GM12878 (cell line): ENCODE measurements around the gene STARD13. TPM values are rescaled to one million over a fixed set of nuclear protein-coding genes. Genes with fewer than 3 reads are reported as not detected.

Experiments used
- ATAC-seq: fragments of 200-7000 bp; cut with Tn5 transposase; 3 replicates; pipeline ENCODE4 v1.9.1; 2020; ENCODE audit warnings: mild to moderate bottlenecking, moderate library complexity
- BruUV-seq: library from RNA; stranded (reverse); fragments of 400-500 nt; replicated peaks from 2 replicates; lab custom pipeline; 2021; lab: Mats Ljungman, UMichigan
- CTCF ChIA-PET: fragments of 300-600 bp; sonication (Branson Sonifier 250); formaldehyde crosslinking; extraction: SDS; loops from one replicate; lab custom pipeline; 2021; ENCODE audit warnings: inconsistent platforms; lab: Yijun Ruan, JAX
- POLR2A ChIA-PET: fragments of 350-600 bp; formaldehyde crosslinking; extraction: SDS; loops from one replicate; lab custom pipeline; 2021; ENCODE audit warnings: inconsistent platforms; lab: Charles Lee
- RAD21 ChIA-PET: fragments of 300-600 bp; sonication (Branson Sonifier 250); formaldehyde crosslinking; loops from one replicate; lab custom pipeline; 2023; ENCODE audit warnings: antibody characterized with exemption; ENCODE audit not compliant: unreplicated experiment; lab: Charles Lee
- SMC1A ChIA-PET: fragments of 300-600 bp; sonication (Branson Sonifier 250); formaldehyde crosslinking; loops from one replicate; lab custom pipeline; 2023; ENCODE audit not compliant: unreplicated experiment, uncharacterized antibody; lab: Charles Lee
- DNase-seq: peaks from one replicate; pipeline ENCODE4 v3.0.0-alpha.2; 2011; ENCODE audit warnings: low read depth, low spot score
- FAIRE-seq: peaks from 3 replicates; lab custom pipeline; 2011; peaks lifted over from hg19 to GRCh38; lab: Jason Lieb, UNC
- H2AFZ ChIP-seq: 2 replicates; pipeline ENCODE4 v1.6.0; 2011; ENCODE audit warnings: low read depth, low read length, control low read depth; ENCODE audit not compliant: control insufficient read depth
- H3K27ac ChIP-seq: 2 replicates; pipeline ENCODE4 v1.5.1; 2011; ENCODE audit warnings: control low read depth; ENCODE audit not compliant: control insufficient read depth, insufficient read depth
- H3K27me3 ChIP-seq, 2 experiments: replicated peaks in 1 of 2; 2 replicates each; pipeline versions ENCODE4 v1.6.0 to v1.6.1; 2011; ENCODE audit warnings: low read length in 1 of 2; ENCODE audit not compliant: control insufficient read depth in 2 of 2, insufficient read depth in 2 of 2
- H3K36me3 ChIP-seq, 2 experiments: 2 replicates each; pipeline ENCODE4 v1.5.1; 2011; ENCODE audit warnings: low read length in 1 of 2; ENCODE audit not compliant: control insufficient read depth in 2 of 2, insufficient read depth in 2 of 2
- H3K4me1 ChIP-seq: 2 replicates; pipeline ENCODE4 v1.6.1; 2011; ENCODE audit warnings: mild to moderate bottlenecking, low read length, moderate library complexity, mixed read lengths; ENCODE audit not compliant: control insufficient read depth, insufficient read depth
- H3K4me2 ChIP-seq: 2 replicates; pipeline ENCODE4 v1.6.0; 2011; ENCODE audit warnings: control low read depth; ENCODE audit not compliant: control insufficient read depth, insufficient read depth
- H3K4me3 ChIP-seq: fragments of 200-600 bp; sonication (generic); 2 replicates; pipeline ENCODE4 v1.5.1; 2016
- H3K79me2 ChIP-seq: 2 replicates; pipeline ENCODE4 v1.6.0; 2011; ENCODE audit warnings: low read length; ENCODE audit not compliant: control insufficient read depth, insufficient read depth
- H3K9ac ChIP-seq: 2 replicates; pipeline ENCODE4 v1.8.0; 2011; ENCODE audit warnings: low read length, control low read depth, mixed read lengths; ENCODE audit not compliant: control insufficient read depth, insufficient read depth
- H3K9me3 ChIP-seq: replicated peaks from 3 replicates; pipeline ENCODE4 v1.5.1; 2011; ENCODE audit warnings: mild to moderate bottlenecking, low read length; ENCODE audit not compliant: control insufficient read depth, insufficient read depth
- H4K20me1 ChIP-seq: 2 replicates; pipeline ENCODE4 v1.6.0; 2011; ENCODE audit not compliant: control insufficient read depth, insufficient read depth
- BACH1 ChIP-seq: fragments of 450-650 bp; IDR thresholded peaks from 2 replicates; pipeline ENCODE4 v1.6.1; 2017; ENCODE audit warnings: mild to moderate bottlenecking, borderline replicate concordance
- EED ChIP-seq: sonication (generic); IDR thresholded peaks from 2 replicates; pipeline ENCODE4 v1.6.1; 2016; ENCODE audit warnings: antibody characterized with exemption, low read depth
- FOS ChIP-seq: IDR thresholded peaks from 3 replicates; pipeline ENCODE4 v1.6.1; 2011; ENCODE audit warnings: borderline replicate concordance; ENCODE audit not compliant: insufficient read length; ENCODE audit errors: extremely low read depth
- IRF4 ChIP-seq: IDR thresholded peaks from 2 replicates; pipeline ENCODE4 v1.6.1; 2011; ENCODE audit warnings: low read depth, low read length
- KDM1A ChIP-seq: fragments of 200-600 bp; sonication (generic); IDR thresholded peaks from 2 replicates; pipeline ENCODE4 v1.6.1; 2016; ENCODE audit warnings: borderline replicate concordance
- LARP7 ChIP-seq: fragments of 450-650 bp; IDR thresholded peaks from 2 replicates; pipeline ENCODE4 v1.6.1; 2017; ENCODE audit warnings: mild to moderate bottlenecking
- MAX ChIP-seq: IDR thresholded peaks from 2 replicates; pipeline ENCODE4 v1.6.1; 2012; ENCODE audit warnings: low read depth, low read length, improper control_type of control experiment
- NFXL1 ChIP-seq: fragments of 450-650 bp; IDR thresholded peaks from 2 replicates; pipeline ENCODE4 v1.6.1; 2017; ENCODE audit warnings: antibody characterized with exemption, mild to moderate bottlenecking, borderline replicate concordance
- NFYA ChIP-seq: IDR thresholded peaks from 2 replicates; pipeline ENCODE4 v1.6.1; 2011; ENCODE audit warnings: low read depth, mild to moderate bottlenecking, low read length, improper control_type of control experiment, borderline replicate concordance
- RELA ChIP-seq: fragments of 450-650 bp; IDR thresholded peaks from 2 replicates; pipeline ENCODE4 v1.8.0; 2014; ENCODE audit warnings: borderline replicate concordance; ENCODE audit not compliant: partially characterized antibody
- SPI1 ChIP-seq: IDR thresholded peaks from 2 replicates; pipeline ENCODE4 v1.6.1; 2011; ENCODE audit warnings: low read depth, mild to moderate bottlenecking, low read length, moderate library complexity, borderline replicate concordance; ENCODE audit not compliant: insufficient read depth
- SREBF1 ChIP-seq: IDR thresholded peaks from 2 replicates; pipeline ENCODE4 v1.6.1; 2012; ENCODE audit warnings: mild to moderate bottlenecking, low read length
- STAT3 ChIP-seq: IDR thresholded peaks from 2 replicates; pipeline ENCODE4 v1.6.1; 2011; ENCODE audit warnings: low read depth, low read length, improper control_type of control experiment
- TCF12 ChIP-seq: IDR thresholded peaks from 2 replicates; pipeline ENCODE4 v1.6.1; 2011; ENCODE audit warnings: low read depth, mild to moderate bottlenecking, low read length
- YBX1 ChIP-seq: fragments of 450-650 bp; IDR thresholded peaks from 2 replicates; pipeline ENCODE4 v1.6.1; 2016; ENCODE audit warnings: antibody characterized with exemption
- ZBED1 ChIP-seq: IDR thresholded peaks from 2 replicates; pipeline ENCODE4 v1.6.1; 2016; ENCODE audit warnings: borderline replicate concordance
- ZNF274 ChIP-seq: IDR thresholded peaks from one replicate; pipeline ENCODE4 v1.8.0; 2011; ENCODE audit not compliant: insufficient read length, insufficient read depth
- WGBS: methylation state at CpG from one replicate; pipeline ENCODE4 v1.1.6; 2016; ENCODE audit warnings: low lambda C conversion rate; ENCODE audit not compliant: insufficient replicate concordance, insufficient coverage; ENCODE audit errors: missing lambda C conversion rate; 5-methylcytosine and 5-hydroxymethylcytosine counted together
- in situ Hi-C: fragments of 300-500 bp; cut with MboI; formaldehyde crosslinking; loops from 9 replicates; pipeline ENCODE4 v1.14.3; 2018; ENCODE audit warnings: mixed read lengths
- intact Hi-C: fragments of 100-400 bp; cut with micrococcal nuclease; formaldehyde crosslinking; loops from one replicate; pipeline ENCODE4 v1.14.2; 2022; ENCODE audit not compliant: unreplicated experiment
- polyA plus RNA-seq, 11 experiments: library from polyadenylated mRNA; depleted of rRNA in 4 of 11; unstranded in 6 of 11; stranded (reverse) in 5 of 11; fragments of >200 nt; fragmentation: Nextera tagmentation in 4 of 11; fragmentation: Illumina TruSeq in 1 of 11; extraction: Ambion mirVana in 4 of 11; extraction: Trizol in 1 of 11; gene quantifications; 1 replicate in 1 of 11; 2 replicates in 10 of 11; pipeline versions ENCODE4 v1.2.1 to v1.2.3, GENCODE V29; 2011 to 2016; ENCODE audit warnings: inconsistent platforms in 2 of 11, missing spikeins in 2 of 11, low read depth in 1 of 11
- total RNA-seq, 4 experiments: library from RNA; depleted of rRNA in 3 of 4; stranded (reverse); fragments of >200 nt in 3 of 4; fragmentation: Illumina TruSeq in 1 of 4; extraction: Trizol in 1 of 4; gene quantifications; 2 replicates each; pipeline versions ENCODE4 v1.2.1 to v1.2.3, GENCODE V29; 2013 to 2021
- TF ChIP-seq, protein P1 (sequence below): fragments of 450-650 bp; IDR thresholded peaks from 2 replicates; pipeline ENCODE4 v1.6.1; 2016; ENCODE audit warnings: mild to moderate bottlenecking, moderate library complexity, borderline replicate concordance
- TF ChIP-seq, protein P2 (sequence below): fragments of 450-650 bp; formaldehyde crosslinking; IDR thresholded peaks from 2 replicates; pipeline ENCODE4 v1.4.0; 2020; ENCODE audit warnings: mild to moderate bottlenecking, moderate library complexity

Gene STARD13
- total and polyA plus RNA-seq, 10 of the 15 experiments (the other 5 are each of a cell fraction or from before 2014, with no cell fraction given) = 4.0 to 41.6 (median 10.1) TPM

- FAIRE-seq (peak; percentile 78), DNase-seq (peak; percentile 45), ATAC-seq (peak; percentile 91)
- CTCF ChIA-PET = interaction anchor here (0.8 to 6.3 kb wide), 7 partner anchors 8 to 68 kb away, joined by 3 to 35 read pairs (median 3); no protein-coding TSS in a partner anchor
- Histone ChIP-seq H3K79me2 (no peaks in the 10 kb centered on the region), H3K27ac (no peak overlapping the region), H3K4me2 (no peak overlapping the region), H3K9ac (no peak overlapping the region), H3K4me1 (no peaks in the 10 kb centered on the region), H3K27me3 (no peaks in the 10 kb centered on the region), H3K9me3 (peaks cover 14% of the 10 kb centered on the region), H3K36me3 (peaks cover 9 to 17% of the 10 kb centered on the region in 2 experiments; a peak in 3 of 4 replicates), H2AFZ (no peak overlapping the region), H4K20me1 (no peaks in the 10 kb centered on the region), H3K4me3 (no peak overlapping the region)
- in situ Hi-C loops = no loop called here
- BruUV-seq = no TSS peak
- RAD21 ChIA-PET = interaction anchor here (1.0 to 2.0 kb wide), 8 partner anchors 10 to 57 kb away, joined by 3 to 15 read pairs (median 4); no protein-coding TSS in a partner anchor
- intact Hi-C loops = no loop called here
- POLR2A ChIA-PET = interaction anchor here (0.9 to 1.7 kb wide), 6 partner anchors 8 to 65 kb away, joined by 3 to 4 read pairs (median 4); no protein-coding TSS in a partner anchor
- WGBS = 0% methylated on average over 1 of the region's 1 CpG
- SMC1A ChIA-PET = interaction anchor here (0.8 to 2.2 kb wide), 13 partner anchors 8 to 547 kb away, joined by 3 to 11 read pairs (median 6); no protein-coding TSS in a partner anchor
- no peak for TF ChIP-seq EED
- TF ChIP-seq IRF4 = no peak
- TF ChIP-seq SPI1 = peak; percentile 83
- TF ChIP-seq MAX = no peak
- TF ChIP-seq ZNF274 = no peak
- no peak for TF ChIP-seq SREBF1
- TF ChIP-seq, protein P1, sequence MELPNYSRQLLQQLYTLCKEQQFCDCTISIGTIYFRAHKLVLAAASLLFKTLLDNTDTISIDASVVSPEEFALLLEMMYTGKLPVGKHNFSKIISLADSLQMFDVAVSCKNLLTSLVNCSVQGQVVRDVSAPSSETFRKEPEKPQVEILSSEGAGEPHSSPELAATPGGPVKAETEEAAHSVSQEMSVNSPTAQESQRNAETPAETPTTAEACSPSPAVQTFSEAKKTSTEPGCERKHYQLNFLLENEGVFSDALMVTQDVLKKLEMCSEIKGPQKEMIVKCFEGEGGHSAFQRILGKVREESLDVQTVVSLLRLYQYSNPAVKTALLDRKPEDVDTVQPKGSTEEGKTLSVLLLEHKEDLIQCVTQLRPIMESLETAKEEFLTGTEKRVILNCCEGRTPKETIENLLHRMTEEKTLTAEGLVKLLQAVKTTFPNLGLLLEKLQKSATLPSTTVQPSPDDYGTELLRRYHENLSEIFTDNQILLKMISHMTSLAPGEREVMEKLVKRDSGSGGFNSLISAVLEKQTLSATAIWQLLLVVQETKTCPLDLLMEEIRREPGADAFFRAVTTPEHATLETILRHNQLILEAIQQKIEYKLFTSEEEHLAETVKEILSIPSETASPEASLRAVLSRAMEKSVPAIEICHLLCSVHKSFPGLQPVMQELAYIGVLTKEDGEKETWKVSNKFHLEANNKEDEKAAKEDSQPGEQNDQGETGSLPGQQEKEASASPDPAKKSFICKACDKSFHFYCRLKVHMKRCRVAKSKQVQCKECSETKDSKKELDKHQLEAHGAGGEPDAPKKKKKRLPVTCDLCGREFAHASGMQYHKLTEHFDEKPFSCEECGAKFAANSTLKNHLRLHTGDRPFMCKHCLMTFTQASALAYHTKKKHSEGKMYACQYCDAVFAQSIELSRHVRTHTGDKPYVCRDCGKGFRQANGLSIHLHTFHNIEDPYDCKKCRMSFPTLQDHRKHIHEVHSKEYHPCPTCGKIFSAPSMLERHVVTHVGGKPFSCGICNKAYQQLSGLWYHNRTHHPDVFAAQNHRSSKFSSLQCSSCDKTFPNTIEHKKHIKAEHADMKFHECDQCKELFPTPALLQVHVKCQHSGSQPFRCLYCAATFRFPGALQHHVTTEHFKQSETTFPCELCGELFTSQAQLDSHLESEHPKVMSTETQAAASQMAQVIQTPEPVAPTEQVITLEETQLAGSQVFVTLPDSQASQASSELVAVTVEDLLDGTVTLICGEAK = no peak
- TF ChIP-seq BACH1 = no peak
- no peak for TF ChIP-seq STAT3
- no peak for TF ChIP-seq NFYA
- no peak for TF ChIP-seq YBX1
- TF ChIP-seq FOS = no peak
- no peak for TF ChIP-seq ZBED1
- TF ChIP-seq NFXL1 = no peak
- TF ChIP-seq, protein P2, sequence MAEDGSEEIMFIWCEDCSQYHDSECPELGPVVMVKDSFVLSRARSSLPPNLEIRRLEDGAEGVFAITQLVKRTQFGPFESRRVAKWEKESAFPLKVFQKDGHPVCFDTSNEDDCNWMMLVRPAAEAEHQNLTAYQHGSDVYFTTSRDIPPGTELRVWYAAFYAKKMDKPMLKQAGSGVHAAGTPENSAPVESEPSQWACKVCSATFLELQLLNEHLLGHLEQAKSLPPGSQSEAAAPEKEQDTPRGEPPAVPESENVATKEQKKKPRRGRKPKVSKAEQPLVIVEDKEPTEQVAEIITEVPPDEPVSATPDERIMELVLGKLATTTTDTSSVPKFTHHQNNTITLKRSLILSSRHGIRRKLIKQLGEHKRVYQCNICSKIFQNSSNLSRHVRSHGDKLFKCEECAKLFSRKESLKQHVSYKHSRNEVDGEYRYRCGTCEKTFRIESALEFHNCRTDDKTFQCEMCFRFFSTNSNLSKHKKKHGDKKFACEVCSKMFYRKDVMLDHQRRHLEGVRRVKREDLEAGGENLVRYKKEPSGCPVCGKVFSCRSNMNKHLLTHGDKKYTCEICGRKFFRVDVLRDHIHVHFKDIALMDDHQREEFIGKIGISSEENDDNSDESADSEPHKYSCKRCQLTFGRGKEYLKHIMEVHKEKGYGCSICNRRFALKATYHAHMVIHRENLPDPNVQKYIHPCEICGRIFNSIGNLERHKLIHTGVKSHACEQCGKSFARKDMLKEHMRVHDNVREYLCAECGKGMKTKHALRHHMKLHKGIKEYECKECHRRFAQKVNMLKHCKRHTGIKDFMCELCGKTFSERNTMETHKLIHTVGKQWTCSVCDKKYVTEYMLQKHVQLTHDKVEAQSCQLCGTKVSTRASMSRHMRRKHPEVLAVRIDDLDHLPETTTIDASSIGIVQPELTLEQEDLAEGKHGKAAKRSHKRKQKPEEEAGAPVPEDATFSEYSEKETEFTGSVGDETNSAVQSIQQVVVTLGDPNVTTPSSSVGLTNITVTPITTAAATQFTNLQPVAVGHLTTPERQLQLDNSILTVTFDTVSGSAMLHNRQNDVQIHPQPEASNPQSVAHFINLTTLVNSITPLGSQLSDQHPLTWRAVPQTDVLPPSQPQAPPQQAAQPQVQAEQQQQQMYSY (CRISPR knock-in tag) = no peak
- no peak for TF ChIP-seq KDM1A
- no peak for TF ChIP-seq RELA
- TF ChIP-seq LARP7 = no peak
- no peak for TF ChIP-seq TCF12
Observed at GRCh38 chr13:33135097-33135496, 150.5 kb downstream of the STARD13 start.
